Endothelial cell (in vitro differentiated cells): ENCODE data around the gene TRIM2. TPM values are rescaled to one million over a fixed set of nuclear protein-coding genes. Genes with fewer than 3 reads are reported as not detected.

ENCODE experiments used
- DNase-seq: peaks from one replicate; pipeline ENCODE4 v3.0.0; 2021; ENCODE audit warnings: low spot score
- H3K27ac Mint-ChIP-seq: one replicate; pipeline ENCODE4 v1.8.0; 2021; ENCODE audit warnings: mixed read lengths, inconsistent platforms; ENCODE audit not compliant: unreplicated experiment
- H3K27me3 Mint-ChIP-seq: one replicate; pipeline ENCODE4 v1.8.0; 2021; ENCODE audit warnings: mild to moderate bottlenecking, moderate library complexity, mixed read lengths, inconsistent platforms; ENCODE audit not compliant: unreplicated experiment
- H3K36me3 Mint-ChIP-seq: one replicate; pipeline ENCODE4 v1.8.0; 2021; ENCODE audit warnings: mild to moderate bottlenecking, low read depth, mixed read lengths, inconsistent platforms; ENCODE audit not compliant: unreplicated experiment
- H3K4me1 Mint-ChIP-seq: one replicate; pipeline ENCODE4 v1.8.0; 2021; ENCODE audit warnings: mild to moderate bottlenecking, mixed read lengths, inconsistent platforms; ENCODE audit not compliant: unreplicated experiment
- H3K4me3 Mint-ChIP-seq: one replicate; pipeline ENCODE4 v1.8.0; 2021; ENCODE audit warnings: mild to moderate bottlenecking, mixed read lengths, inconsistent platforms; ENCODE audit not compliant: unreplicated experiment
- H3K9me3 Mint-ChIP-seq: one replicate; pipeline ENCODE4 v1.8.0; 2021; ENCODE audit warnings: mixed read lengths, inconsistent platforms; ENCODE audit not compliant: unreplicated experiment
- total RNA-seq: library from RNA; stranded (reverse); fragmentation: NEBNext Ultra II Directional; extraction: Animal tissue kit (Norgen Biotek cat#: 25700); gene quantifications from one replicate; pipeline ENCODE4 v1.2.1, GENCODE V29; 2021; ENCODE audit not compliant: unreplicated experiment
- TF ChIP-seq, protein P1 (sequence below): fragments of 200-600 bp; sonication (generic); IDR thresholded peaks from one replicate; pipeline ENCODE4 v1.5.0; 2021; ENCODE audit warnings: antibody characterized with exemption; ENCODE audit not compliant: unreplicated experiment

The TRIM2 gene
- total RNA-seq, 1 donor from 2014 or later: 15.4 TPM

DNA sequence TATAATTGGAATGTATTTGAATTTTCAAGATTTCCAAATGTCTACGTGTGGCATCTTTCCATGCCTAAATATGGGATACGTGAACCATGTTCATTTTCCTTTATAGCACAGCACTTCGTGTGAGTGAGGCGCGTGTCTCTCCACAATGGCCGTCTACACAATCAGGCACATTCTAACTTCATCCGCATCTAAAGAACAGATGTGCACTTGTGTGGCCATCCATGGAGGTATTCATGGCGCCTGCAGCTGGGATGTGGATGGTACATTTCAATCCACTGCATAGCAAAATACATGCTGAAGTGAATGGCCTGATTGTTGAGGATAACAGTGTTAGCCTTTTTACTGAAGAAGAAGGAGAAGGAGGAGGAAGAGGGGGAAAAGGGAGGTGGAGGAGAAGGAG is 34.5 kb upstream of the TRIM2 start:
- Mint-ChIP-seq H3K4me3 (no peak overlapping the region), H3K27me3 (peaks cover 3% of the 10 kb centered on the region), H3K4me1 (no peaks in the 10 kb centered on the region), H3K9me3 (no peaks in the 10 kb centered on the region), H3K36me3 (no peaks in the 10 kb centered on the region), H3K27ac (no peak overlapping the region)
- DNase-seq: no peak
- TF ChIP-seq, protein P1, sequence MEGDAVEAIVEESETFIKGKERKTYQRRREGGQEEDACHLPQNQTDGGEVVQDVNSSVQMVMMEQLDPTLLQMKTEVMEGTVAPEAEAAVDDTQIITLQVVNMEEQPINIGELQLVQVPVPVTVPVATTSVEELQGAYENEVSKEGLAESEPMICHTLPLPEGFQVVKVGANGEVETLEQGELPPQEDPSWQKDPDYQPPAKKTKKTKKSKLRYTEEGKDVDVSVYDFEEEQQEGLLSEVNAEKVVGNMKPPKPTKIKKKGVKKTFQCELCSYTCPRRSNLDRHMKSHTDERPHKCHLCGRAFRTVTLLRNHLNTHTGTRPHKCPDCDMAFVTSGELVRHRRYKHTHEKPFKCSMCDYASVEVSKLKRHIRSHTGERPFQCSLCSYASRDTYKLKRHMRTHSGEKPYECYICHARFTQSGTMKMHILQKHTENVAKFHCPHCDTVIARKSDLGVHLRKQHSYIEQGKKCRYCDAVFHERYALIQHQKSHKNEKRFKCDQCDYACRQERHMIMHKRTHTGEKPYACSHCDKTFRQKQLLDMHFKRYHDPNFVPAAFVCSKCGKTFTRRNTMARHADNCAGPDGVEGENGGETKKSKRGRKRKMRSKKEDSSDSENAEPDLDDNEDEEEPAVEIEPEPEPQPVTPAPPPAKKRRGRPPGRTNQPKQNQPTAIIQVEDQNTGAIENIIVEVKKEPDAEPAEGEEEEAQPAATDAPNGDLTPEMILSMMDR: no peak

DNA sequence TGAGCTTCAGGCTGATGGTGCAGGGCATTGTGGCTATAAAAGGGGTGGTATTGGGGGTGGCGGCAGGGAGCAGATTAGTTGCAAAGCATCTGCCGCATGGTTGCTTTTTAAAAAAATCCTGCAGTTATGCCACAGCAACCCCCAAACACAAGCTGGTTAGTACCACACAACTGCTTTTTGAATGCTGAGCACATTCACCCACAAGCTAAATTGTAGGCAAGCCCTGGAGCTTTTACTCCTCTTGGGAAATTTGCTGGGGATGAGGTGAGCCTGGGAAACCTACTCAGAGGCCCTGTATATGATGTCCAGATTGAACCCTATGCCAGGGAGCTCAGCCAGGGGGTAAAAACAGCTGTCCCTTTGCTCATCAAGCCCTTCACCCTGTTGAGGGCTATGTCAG is 33.8 kb upstream of the TRIM2 start:
- DNase-seq: no peak
- no peak overlapping the region for H3K4me3 Mint-ChIP-seq
- H3K36me3 Mint-ChIP-seq: no peaks in the 10 kb centered on the region
- H3K27ac Mint-ChIP-seq: no peak overlapping the region
- H3K9me3 Mint-ChIP-seq: no peaks in the 10 kb centered on the region
- TF ChIP-seq, protein P1: no peak
- no peaks in the 10 kb centered on the region for H3K27me3 Mint-ChIP-seq
- peaks cover 2% of the 10 kb centered on the region for H3K4me1 Mint-ChIP-seq

GRCh38 chr4:153174821-153175567 is 29.2 kb upstream of the TRIM2 start:
- Mint-ChIP-seq H3K27ac (no peak overlapping the region), H3K4me1 (peaks cover 7% of the 10 kb centered on the region), H3K36me3 (no peaks in the 10 kb centered on the region), H3K9me3 (no peaks in the 10 kb centered on the region), H3K4me3 (no peak overlapping the region), H3K27me3 (peaks cover 2% of the 10 kb centered on the region)
- TF ChIP-seq, protein P1: no peak
- no peak for DNase-seq

- H3K4me1 Mint-ChIP-seq: peaks cover 7% of the 10 kb centered on the region
- TF ChIP-seq, protein P1: no peak
- H3K4me3 Mint-ChIP-seq: no peak overlapping the region
These were observed 27.3 kb upstream of the TRIM2 start for GRCh38 chr4:153176938-153177337.

DNA sequence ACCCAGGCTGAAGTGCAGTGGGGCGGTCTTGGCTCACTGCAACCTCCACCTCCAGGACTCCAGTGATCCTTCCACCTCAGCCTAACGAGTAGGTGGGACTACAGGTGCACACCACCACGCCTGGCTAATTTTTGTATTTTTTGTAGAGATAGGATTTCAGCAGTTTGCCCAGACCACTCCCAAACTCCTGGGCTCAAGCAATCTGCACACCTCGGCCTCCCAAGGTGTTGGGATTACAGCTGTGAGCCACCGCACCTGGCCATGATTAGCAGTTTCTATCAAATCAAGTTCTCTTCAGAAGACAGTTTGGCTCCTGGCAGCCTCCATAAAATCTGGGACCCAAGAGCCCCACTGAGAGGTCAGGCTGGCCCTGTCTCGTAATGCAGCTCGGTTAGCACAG is 26.4 kb upstream of the TRIM2 start:
- TF ChIP-seq, protein P1: no peak
- Mint-ChIP-seq H3K9me3 (no peaks in the 10 kb centered on the region), H3K27me3 (peaks cover 2% of the 10 kb centered on the region), H3K27ac (peak overlapping the region; percentile 45), H3K4me3 (no peak overlapping the region), H3K36me3 (no peaks in the 10 kb centered on the region), H3K4me1 (peaks cover 7% of the 10 kb centered on the region)
- no peak for DNase-seq

More at GRCh38 chr4:153176938-153177337, 27.3 kb upstream of the TRIM2 start:
- H3K36me3 Mint-ChIP-seq: no peaks in the 10 kb centered on the region
- peak; percentile 28 for DNase-seq
- peak overlapping the region; percentile 91 for H3K27ac Mint-ChIP-seq
- H3K27me3 Mint-ChIP-seq: peaks cover 2% of the 10 kb centered on the region
- no peaks in the 10 kb centered on the region for H3K9me3 Mint-ChIP-seq
